NCI-H2081 (cell line): ENCODE measurements around the gene CUTC.
"Not testable (repeated sequence)": the region's sequence is repeated elsewhere in the genome, so short reads cannot be mapped to it uniquely, and the experiment has no call there.

Source experiments
- DNase-seq, 2 experiments: peaks; one replicate each; lab custom pipeline; 2025; lab: John Stamatoyannopoulos, UW

Gene CUTC

GRCh38 chr10:99742701-99743100 is 10.7 kb downstream of the CUTC start:
- DNase-seq: no peak

GRCh38 chr10:99743841-99744240 is 11.8 kb downstream of the CUTC start:
- no peak for DNase-seq

DNA sequence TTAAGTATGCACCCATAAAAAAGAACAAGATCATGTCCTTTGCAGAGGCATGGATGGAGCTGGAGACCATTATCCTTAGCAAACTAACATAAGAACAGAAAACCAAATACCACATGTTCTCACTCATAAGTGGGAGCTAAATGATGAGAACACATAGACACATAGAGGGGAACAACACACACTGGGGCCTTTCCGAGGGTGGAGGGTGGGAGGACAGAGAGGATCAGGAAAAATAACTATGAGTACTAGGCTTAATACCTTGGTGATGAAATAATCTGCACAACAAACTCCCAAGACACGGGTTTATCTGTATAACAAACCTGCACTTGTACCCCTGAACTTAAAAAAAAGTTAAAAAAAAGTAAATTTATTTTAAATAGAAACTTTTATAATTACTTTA is 14.1 kb downstream of the CUTC start:
- not testable (repeated sequence) for DNase-seq

GRCh38 chr10:99748823-99749451 is 16.9 kb downstream of the CUTC start:
- no peak for DNase-seq

DNA sequence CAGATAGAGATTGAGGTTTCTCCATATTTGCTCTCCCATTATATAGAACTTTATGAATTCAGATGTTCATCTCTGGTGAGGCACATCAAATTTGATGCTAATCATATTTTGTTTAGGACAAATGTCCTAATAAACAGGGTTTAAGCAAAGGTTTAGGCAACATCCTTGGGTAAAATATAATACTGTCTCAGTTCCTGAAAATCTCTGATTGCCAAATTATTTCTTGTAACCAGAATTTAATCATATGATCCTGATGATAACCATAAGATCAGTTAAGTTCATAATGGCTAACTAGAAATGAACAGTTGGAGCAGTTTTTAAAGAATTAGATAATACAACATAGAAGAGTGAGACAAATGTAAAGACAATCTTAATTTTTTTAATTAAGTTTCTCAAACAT is 18.6 kb downstream of the CUTC start:
- no peak for DNase-seq

GRCh38 chr10:99754670-99755069 is 22.6 kb downstream of the CUTC start:
- DNase-seq: no peak

GRCh38 chr10:99756159-99756558 is 24.1 kb downstream of the CUTC start:
- no peak for DNase-seq

DNA sequence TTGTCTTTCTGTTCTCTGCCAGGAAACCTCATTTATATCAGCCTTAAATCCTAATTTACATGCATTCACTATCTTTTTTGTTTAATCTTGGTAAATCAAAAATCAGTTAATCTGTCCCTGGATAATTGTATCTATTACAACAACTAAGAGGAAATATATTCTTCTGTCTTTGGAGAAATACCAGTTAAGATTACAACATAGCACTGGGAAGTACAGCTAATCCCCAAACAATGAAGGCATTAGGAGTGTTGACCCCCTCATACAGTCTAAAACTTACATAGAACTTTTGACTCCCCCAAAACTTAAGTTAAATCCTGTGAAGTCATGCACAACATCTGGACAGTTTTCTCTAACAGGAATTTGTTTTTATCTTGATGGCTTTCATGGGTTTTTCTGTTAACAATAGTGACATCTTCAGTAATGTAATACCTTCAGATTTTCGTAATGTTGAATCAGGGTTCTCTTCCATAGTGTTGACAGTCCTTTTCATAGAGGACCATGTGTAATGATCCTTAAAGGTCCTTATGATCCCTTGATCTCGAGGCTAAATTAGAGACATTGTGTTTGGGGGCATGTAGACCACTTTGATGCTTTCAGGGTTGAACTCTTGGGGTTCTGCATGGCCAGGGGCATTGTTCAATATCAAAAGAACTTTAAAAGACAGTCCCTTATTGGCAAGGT is 26.3 kb downstream of the CUTC start:
- DNase-seq: no peak

DNA sequence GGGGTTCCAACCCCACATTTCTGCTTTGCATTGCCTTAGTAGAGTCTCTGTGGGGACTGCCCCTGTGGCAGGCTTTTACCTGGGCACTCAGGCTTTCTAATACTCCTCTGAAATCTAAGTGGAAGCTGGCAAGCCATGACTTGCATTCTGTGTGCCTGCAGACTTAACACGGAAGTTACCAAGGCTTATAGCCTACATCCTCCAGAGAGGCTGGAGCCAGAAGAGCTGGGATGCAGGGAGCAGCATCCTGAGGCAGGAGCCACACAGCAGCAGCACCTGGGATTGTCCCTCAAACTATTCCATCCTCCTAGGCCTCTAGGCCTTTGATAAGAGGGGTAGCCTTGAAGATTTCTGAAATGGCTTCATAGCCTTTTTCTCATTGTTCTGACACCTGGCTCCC is 28.3 kb downstream of the CUTC start:
- no peak for DNase-seq

DNA sequence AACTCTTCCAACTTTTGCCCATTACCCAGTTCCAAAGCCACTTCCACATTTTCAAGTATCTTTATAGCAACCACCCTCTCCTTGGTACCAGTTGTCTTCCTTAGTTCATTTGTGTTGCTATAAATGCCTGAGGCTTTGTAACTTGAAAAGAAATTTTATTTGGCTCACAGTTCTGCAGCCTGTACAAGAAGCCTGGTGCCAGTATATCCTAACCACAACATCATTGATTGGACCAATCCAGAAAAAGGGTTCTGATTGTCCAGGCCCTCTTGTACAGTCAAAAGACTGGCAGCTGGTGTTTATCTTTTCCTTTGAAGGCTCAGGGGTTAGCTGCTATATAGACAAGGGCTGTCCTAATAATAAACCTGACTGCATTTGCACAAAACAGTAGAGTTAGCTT is 29.3 kb downstream of the CUTC start:
- no peak for DNase-seq

DNA sequence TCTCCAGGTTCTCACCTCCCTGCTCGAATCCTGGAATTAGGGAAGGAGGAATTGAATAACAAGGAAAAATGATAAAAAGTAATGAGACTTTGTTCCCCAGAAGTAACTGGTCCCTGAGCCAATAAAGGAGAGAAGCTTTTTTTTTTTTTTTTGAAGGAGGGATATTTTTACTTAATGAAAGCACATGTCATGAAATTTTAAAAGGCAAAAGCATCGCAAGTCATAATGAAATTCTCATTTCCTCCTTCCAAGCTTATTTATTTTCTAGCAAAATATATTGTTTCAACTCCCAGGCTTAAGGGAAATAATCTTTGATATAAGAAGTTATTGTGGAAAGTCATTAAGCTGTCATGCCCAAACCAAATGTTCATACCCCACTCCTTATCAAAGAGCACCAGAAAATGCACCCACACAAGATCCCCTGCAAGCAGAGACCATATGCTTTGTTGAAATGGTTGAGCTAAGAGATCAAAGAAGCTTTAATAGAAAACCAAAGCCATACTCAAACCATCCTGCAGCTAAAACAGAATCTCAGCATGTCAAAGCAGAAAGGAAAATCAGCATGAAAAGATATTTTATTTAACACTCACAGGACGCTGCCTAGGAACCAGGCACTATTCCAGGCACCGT is 33.8 kb downstream of the CUTC start:
- DNase-seq: no peak

DNA sequence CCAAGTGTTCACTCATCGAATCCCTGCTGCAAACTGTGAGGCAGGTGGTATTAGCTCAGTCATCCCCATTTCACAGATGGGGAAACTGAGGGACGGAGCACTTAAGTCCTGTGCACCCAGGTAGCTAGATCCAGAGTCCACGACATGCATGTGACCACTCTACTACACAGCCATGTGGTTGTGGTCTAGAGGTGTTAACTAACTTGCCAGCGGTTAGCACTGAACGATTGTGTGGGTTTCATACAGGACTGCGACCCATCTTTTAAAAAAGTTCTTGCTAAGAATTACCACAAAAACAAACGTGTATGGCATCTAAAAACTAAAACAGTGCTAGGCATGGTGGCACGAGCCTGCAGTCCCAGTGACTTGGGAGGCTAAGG is 34.3 kb downstream of the CUTC start:
- no peak for DNase-seq

DNA sequence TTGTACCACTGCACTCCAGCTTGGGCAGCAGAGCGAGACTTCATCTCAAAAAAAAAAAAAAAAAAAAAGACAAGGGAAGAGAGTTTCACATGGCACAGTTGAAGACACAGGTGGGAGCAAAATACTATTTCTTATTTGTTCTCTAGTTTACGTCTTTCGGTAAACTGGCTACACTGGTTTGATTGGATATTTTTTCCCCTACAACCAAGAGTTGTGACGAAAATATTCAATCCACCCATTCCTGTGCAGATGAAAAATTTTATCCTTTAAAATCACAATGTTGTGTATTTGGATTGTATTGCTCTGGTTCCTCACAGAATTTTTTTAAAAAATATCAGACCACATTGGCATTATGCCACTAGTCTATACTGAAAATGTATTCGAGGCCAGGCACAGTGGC is 35.9 kb downstream of the CUTC start:
- no peak for DNase-seq

DNA sequence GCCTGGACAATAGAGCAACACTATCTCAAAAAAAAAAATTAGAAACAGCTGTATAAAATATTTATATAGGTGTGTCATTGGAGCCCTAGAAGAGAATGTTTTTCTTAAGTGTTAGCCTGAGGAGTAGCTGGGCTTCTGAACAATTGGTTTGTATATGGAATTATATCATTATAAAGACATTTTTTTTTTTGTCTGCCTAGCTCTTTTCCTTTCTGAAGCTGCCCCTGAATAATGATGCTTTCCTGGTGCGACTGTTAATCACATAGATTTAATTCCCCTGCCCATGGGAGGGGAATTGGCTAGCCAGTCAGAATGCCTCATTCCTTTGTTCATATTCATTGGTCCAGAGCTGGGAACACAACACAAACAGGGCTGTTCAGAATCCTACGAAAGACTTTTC is 36.5 kb downstream of the CUTC start:
- no peak for DNase-seq

- DNase-seq: no peak
These were observed 37.7 kb downstream of the CUTC start for GRCh38 chr10:99769706-99770105.

DNA sequence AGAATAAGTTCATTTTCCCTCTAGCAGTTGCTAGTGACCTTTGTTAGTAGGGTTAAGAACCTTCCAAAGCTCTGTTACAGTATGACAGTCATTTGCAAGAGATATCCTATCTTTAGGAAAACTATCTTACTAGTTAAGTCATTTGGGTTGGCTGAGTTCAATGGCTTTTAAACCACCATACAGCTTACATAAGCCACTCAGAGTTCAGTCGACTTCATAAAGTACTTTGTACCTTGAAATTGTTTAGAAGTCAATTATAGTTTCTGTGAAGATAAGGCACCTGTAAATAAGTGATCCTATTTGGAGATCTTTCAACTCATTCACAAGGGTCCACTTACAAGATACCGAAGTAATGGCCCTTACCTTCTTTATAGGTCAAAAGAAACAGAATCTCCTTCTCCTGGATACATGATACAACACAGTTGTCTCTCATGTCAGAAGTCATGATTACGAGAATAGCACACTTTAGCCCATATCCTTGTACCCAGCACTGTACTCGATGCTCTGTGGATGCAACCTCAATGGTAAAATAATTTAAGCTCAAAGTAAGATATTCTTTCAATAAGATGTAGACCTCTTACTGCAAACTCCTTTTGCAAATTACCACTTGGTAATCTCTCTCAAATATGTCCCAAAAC is 38.5 kb downstream of the CUTC start:
- no peak for DNase-seq

DNA sequence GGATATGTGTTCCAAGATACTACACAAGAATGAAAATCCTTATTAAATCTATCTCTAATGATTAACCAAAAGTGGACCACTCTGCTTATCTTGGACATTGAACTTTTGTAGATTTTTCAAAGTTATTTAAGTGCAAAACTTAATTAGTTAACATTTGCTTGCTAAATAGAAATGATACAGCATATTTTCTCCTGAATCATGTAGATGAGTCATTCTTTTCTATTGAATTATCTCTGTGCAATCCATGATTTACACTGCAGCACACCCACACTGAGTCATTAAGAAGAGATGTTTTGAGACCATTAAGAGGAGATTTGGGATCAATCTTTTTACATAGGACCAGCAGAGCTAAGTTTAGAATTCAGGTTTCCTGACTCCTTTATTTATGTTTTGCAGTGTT is 43.8 kb downstream of the CUTC start:
- no peak for DNase-seq

DNA sequence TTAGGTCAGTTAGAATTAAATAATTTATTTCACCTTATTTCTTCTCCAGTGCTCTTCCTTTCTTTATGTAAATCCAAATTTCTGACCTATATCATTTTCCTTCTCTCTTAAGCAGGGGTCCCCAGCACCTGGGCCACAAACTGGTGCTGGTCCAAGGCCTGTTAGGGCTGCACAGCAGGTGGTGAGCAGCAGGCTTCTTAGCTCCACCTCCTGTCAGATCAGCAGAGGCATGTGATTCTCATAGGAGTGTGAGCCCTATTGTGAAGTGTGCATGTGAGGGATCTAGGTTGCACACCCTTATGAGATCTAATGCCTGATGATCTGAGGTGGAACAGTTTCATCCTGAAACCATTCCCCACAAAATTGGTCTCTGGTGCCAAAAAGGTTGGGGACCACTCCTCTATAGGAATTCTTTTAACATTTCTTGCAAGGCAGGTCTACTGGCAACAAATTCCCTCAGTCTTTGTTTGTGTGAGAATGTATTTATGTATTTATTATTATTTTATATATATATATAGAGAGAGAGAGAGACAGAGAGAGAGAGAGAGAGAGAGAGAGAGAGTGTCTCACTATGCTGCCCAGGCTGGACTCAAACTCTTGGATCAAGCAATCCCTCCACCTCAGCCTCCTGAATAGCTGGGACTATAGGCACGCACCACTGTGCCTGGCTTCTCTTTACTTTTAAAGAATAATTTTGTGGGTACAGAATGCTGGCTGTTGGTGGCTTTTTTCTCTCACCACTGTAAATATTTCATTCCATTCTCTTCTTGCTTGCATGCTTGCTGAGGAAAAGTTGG is 46.1 kb downstream of the CUTC start:
- DNase-seq: no peak

DNA sequence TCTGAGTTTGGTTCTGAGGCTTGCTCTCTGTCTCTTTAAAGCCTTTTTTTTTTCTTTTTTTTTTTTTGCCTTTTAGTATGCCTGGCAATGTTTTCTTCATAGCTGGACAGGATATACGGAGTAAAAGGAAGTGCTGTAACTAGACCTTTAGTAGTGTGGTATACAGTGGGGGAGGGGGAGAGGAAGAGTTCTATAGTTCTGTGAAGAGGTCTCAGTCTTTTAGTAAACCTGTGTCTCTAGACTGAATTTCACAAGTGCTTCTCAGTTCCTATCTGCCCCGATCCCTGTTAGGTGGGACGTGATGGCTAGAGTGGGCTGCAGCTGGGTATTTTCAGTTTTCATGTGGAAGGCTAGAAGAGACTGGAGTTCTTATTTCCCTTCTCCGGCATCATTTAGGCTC is 47.3 kb downstream of the CUTC start:
- DNase-seq: no peak

DNA sequence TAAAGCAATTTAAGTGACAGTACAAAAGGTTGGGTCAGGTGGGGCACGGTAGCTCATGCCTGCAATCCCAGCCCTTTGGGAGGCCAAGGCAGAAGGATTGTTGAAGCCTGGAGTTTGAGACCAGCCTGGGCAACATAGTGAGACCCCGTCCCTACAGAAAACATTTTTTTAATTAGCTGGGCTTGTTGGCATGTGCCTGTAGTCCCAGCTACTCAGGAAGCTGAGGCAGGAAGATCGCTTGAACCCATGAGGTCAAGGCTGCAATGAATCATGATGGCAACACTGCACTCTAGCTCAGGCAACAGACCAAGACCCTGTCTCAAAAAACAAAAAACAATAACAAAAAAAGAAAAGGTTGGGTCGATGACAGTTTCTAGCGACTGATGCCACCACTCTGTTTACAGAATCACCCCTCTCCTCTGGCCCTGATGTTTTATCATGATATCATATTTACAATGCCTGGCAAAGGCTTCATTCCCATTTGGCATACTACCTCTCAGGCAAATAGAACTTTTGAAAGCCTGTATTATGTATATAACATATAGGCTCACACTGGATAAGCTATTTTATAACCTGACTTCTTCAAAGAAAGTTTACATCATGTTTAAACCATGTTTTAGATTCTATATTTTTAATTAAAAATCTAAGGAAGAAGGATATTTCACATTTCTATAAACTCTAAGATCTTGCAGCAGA is 49.8 kb downstream of the CUTC start:
- no peak for DNase-seq

DNA sequence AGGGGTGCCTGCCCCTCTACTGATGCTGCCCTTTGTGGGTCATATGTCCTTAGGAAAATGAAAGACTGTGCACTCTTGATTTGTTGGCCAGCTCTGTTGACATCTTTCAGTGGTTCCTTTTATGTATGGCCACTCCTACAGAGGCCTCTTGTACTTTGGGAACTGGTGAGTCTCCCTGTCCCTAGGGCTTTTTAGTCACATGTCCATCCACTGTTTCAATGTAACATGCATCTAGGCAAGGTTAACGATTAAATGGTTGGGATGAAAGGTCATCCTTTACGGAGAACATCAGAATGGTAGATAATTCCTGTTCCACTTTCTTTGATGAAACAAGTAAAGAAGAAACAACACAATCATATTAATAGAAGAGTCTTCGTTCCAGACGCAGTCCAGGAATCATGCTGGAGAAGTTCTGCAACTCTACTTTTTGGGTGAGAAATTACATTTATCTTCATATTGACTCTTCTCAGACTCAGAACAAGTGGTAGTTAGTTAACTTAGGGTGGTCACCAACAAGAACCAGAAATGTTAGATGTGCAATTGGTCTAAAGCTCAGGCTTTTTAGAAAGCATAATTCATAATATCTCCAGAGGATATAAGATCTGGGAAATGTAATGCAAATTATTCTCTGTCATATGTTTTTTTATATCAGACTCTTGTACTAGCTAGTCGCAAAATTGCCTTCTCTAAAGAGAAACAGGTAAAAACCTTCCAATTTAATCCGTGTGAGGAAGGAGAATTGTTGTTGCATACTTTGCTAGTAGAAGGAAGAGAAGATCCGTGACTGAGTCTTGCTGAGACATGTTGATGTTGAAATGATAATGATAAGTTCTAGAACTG is 50.6 kb downstream of the CUTC start, which contains the start of gene ABCC2:
Gene ABCC2, plus strand, starts transcription at position 194 of the 840 bp plus-strand sequence. Its CDS starts 205 bp downstream, at position 399.
- no peak for DNase-seq
